GDM1 (cell line): ENCODE data around the gene EPN2.

Experiments
- DNase-seq: peaks from one replicate; lab custom pipeline; 2025; lab: John Stamatoyannopoulos, UW

The EPN2 gene

DNA sequence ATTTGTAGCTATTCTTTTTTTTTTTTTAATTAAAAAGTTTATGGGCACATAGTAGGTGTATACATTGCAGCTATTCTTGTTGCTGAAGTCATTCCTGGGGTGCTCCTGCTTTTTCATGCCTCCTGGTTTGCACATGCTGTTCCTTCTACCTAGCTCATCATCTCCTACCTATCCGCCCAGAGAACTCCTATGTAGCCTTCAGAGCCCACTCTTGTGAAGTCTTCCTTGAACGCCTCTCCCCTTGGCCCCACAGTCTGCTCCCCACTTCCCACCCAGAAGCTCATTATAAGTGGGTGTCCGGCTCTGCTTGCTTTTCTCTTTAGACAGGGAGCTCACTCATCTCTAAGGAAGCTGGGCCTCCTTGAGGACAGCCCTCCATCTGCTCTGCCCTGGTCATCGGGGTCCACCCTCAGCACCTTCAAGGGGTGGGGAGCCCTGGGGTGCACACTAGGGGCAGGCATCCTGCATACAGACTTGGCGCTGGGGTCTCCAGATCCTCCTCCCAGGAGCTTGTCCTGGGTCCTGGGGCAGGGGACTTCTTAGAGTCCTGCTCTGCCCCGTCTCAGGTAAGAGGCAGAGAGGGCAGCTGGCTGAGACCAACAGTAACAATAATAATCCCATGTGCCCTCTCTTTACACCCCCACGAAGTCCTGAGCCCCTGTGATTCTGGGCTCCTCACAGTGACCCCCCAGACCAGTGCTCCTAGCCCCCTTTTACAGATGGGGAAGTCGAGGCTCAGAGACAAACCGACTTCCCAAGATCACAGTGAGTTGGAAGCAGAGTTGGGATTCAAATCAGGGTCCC is 128.9 kb downstream of the EPN2 start:
- DNase-seq = no peak

DNA sequence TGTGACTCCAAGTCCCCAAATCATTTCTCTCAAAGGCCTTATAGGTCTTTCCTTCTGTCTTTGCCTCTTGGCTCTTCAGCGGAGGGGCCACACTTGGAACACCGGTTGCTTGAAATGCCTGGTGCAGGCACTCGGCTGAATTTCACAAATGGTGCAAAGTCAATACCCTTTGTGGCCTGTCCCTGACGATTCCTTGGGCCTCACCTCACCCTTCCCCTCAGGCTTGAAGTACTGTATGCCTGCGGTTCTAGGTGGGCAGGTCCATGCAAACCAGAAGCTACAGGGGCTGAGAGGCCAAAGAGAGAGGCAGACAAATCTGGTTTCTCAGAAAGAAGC is 129.4 kb downstream of the EPN2 start:
- DNase-seq = no peak

DNA sequence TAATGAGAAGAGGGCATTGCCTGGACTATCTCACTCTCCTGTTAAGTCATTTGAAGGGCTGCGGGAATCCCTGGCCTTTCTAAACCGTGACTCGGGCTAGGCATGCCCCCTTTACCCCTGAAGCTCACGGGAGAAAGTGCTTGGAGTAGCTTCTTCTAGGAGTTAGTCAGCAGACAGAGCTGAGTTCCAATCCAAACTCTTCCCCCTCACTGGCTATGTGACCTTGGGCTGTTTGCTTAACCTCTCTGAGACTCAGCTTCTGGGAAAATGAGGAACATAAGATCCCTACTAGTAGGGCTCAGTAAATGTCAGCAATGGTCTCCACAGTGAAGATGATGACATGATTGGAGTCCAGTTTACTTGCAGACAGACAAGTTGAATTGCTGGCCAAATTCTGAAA is 131.1 kb downstream of the EPN2 start:
- DNase-seq = no peak

DNA sequence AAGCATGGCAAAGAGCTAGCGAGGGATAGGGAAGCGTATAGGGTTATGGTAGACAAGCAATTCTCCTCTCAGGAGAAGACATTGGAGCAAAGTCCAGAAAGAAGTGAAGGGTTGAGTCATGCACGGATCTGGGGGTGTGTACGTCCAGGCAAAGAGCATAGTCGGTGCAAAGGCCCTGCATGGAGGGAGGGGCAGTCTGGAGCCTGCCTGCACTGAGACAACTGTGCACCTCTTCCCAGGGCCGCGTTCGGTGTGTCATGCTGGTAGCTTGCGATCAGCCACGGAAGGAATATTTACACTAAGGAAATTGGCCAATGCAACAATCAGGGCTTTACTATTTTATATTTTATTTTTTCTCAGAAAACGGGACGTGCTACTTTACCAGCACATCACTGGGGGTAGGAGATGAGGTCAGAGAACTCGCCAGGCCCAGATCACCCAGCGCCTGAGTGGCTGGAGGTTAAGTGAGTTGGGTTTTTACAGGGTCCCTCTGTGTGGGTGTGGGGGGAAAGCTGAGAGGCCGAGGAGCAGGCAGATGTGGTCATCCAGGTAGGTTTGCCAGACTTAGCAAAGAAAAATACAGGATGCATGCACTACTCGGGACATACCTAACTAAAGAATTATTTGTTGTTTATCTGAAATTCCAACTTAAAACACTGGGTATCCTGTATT is 132.1 kb downstream of the EPN2 start:
- no peak for DNase-seq

DNA sequence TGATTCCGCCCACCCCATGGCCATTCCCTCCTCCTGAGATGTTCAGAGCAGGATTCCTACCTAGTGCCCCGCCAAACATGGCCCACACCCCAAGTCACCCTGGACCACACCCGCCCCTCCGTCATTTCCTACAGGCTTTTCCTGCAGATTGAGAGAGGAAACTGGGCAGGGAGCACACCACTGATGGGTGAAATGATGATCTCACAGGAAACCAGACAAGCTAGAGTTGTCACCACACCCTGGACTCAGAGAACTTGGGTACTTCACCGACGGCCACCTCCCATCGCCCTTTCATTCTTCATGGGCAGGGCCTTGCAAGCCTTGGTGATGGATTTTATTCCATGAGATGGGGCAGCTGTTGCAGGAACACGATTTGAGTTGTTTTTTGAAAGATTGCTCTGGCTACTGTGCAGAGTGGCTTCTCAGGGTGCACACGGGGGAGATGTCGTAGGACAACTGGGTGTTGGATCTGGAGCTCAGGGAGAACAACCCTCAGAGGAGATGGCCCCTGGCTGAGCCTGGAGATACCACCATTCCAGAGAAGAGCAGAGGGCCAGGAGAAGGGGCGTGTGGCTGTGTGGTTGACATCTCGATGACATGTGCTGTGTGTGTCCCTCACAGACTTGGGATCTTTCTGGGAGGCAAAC is 132.8 kb downstream of the EPN2 start:
- DNase-seq = no peak

DNA sequence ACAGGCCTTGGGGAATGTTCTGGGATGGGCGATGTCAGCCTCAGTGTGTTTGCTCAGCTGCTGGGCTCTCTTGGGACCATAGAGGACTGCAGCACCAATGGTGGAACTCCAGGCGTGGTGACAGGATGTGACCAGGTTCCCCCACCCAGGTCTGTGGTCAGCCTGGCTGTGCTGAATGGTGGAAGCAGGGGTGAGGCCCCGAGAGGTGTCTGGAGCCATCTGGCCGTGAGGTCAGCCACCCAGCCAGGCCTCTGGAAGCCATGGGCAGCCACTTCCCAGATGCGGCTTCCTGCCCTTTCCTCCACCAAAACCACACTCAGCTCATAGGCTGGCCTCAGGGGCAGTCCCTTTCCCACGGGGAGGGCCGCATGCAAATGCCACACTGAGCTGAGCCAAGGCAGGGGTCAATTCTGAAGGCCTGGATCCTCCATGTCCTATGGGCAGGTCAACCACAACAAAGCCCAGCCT is 133.4 kb downstream of the EPN2 start:
- DNase-seq = peak; percentile 48

DNA sequence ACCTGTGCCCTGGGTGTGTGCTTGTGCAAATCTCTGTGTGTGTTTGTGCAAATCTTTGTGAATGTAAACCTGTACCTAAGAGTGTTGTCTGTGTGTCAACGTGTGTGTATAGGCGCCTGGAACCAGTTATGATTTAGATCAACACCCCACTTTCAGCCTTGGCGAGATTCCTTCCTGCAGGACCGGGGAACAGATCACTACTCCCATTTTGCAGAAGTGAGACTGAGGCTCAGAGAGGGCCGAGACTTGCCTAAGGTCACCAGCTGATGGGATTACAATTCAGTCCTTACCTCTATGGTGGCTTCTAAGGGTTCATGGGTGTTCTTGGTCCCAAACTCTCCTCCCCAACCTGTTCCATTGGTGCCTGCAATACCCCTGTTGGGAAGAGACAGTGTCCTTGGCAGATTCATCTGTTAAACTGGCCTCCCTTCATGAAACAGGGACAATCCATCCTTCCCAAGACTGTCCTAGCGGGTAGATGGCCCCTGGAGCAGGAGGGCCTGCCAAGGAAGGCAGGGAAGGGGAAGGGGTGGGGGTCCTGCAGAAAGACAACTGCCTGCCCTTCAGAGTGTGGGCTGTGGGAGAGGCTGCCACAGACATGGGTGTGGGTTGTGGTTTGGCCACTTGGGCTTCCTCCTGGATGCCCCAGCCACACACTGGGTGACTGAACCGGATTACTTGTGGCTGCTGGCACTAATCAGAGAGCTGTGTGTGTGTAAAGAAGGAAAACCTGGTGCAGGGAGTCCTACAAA is 134.3 kb downstream of the EPN2 start:
- DNase-seq = peak; percentile 75

DNA sequence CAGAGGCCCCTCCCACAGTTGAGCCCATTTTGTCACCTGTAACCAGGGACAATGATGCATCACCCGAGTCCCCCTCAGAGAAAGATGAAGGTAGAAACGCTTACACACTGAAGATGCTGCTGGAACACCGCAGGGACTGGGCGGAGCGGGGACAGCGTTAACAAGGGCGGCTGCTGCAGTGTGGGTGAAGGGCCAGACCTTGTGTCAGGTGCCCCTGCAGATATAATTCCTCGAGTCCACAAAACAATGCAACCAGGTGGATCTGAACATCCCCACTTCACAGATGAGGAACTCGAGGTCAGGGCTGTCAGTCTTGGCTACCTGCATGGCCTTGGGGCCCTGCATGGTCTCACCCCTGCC is 134.8 kb downstream of the EPN2 start:
- no peak for DNase-seq

DNA sequence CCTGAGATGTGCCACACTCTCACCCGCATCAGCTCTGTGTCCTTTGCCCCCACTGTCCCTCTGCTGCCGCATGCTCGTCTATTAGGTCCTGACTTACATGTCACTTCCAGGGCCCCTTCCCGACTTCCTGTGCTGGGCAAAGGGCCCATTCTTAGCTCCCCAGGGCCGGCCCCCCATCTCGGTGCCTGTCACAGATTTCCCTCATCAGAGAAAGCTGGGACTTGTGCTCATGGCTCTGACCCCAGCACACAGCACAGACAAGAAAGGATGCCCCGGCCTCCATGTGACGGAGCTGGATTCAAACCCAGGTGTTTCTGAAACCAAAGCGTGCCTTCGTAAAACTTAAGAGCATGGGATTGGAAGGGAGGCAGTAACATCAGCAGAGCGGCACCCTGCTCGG is 135.3 kb downstream of the EPN2 start:
- no peak for DNase-seq

DNA sequence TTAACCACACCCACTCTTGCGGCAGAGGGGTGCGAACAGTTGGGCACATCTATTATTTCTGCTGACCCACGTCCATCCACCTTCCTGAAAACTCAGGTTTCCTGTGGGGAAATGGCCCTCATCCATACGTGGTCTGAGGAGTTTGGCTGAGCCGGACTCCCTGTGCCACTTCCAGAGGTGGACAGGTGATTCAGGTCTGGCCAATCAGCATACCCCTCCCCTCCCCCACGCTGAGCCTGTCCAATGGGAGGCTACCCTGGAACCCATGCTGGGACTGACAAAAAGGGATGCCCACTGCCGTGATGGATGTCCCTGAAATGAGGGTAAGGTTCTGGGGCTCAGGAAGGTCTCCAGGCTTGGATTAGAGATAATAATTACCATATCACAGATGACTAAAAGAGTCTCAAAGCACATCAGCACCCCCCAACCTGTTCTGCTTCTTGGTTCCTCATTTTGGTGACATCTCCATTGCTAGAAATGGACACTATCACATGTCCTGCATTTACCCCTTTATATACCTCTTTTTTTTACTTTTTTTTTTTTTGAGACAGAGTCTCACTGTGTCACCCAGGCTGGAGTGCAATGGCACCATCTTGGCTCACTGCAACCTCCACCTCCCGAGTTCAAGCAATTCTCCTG is 135.8 kb downstream of the EPN2 start:
- no peak for DNase-seq

DNA sequence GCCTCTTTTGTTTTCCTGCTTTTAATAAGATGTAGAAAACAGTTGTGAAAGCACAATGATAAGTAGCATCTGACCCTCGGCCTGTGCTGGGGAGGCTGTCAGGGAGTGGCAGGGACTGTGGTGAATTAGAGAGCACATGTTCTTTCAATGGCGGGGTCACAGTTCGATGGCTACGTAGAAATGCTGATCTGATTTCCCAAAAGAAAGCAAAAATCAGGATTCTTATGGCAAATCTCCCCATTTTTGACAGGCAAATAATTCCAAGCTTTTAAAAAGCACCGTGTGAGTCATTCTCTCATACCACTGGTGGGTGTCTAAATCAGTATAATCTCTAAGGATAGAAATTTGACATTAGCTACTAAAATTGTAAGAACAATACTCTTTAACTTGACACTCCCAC is 137.0 kb downstream of the EPN2 start:
- DNase-seq = no peak

DNA sequence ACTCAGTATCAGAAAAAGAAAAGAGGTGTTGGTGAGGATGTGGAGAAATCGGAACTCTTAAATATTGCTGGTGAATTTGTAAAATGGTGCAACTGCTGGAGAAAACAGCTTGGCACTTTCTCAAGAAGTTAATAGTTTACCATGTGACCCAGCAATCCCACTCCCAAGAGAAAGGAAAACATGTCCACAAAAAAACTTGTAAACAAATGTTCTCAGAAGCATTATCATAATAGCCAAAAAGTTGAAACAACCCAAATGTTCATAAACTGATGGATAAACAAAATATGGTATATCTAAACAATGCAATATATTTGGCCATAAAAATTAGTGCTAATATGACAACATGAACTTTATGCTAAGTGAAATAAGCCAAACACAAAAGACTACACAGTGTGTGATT is 138.6 kb downstream of the EPN2 start:
- DNase-seq = no peak

DNA sequence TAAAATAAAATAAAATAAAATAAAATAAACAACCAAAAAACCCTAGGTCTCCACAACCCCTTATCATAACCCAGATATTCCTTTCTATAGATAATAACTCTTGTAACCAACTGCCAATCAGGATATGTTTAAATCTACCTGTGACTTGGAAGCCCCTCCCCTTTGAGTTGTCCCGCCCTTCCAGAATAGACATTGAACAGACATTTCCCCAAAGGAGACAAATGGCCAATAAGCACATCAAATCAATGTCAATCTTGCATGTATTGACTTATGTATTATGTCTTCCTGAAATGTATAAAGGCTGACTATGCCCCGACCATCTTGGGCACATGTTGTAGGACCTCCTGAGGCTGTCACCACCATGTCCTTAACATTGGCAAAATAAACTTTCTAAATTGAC is 139.6 kb downstream of the EPN2 start:
- no peak for DNase-seq

DNA sequence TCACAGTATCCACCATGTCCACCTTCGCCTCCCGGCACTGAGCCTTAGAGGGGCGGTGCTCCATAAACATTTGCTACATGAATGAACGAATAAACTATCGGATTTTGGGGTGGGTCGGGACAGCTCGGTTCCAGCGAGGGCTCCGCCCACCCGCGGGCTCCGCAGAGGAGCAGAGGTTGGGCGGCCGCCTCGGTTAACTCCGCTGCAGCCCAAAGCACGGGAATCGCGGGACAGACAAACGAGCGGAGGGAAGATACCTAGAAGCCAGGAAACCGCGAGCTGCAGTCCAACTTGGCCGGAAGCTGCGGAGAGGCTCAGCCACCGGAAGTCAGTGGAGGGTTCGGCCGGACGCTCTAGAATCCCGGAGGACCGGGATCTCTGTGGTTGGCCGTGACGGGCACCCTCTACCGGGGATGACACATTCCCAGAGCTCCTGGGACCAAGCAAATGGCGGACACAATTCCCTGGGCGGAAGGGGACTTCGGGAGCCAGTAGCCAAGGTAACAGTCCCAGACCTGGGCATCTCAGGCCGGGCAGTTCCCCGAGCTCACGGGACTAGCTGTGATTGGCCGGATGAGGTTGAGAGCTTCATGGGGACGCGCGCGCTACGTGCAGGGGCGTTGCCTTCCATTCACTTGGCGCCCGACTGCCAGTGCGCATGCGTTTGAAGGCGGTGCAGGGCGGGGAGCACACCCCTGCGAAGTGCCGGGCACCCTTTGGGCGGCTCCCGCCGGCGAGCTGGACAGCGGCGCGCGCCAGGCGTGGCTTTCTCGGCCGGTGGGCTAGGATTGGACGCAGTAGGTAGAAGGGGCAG is 140.6 kb downstream of the EPN2 start:
- DNase-seq = peak; percentile 99

DNA sequence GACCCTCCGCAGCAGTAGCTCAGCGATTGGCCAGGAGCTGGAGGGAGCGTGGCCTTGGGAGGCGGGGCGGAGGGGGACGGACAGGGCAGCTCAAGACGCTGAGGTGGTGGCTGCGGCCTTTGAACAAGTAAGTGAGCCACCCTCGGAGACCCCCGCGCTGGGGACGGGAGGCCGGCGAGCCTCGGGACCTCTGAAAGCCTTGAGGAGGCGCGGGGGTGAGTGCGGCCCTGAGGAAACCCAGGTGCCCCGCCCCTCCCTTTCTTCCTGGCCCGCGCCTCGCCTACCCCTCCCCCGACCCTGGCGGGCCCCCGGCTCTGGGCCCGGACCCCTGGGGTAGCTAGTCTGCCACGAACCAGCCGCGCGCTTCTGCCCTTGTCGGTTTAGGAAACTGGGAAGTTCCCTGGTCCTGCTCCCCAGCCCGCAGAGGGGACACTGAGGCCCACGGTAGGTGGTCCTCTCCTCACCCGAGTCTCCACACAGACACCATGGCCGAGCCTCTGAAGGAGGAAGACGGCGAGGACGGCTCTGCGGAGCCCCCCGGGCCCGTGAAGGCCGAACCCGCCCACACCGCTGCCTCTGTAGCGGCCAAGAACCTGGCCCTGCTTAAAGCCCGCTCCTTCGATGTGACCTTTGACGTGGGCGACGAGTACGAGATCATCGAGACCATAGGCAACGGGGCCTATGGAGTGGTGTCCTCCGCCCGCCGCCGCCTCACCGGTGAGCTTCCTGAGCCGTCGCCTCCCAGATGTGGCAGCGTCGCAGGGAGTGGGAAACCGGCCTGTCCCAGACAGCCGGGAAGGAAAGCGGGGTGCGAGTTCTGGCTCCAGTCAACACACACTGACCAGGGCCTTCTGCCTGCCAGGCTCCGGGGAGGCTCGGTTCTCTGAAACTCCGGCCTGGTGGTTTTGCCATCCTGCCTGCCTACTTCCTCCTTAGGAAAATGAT is 141.5 kb downstream of the EPN2 start, which contains the start of gene MAPK7:
Gene MAPK7 (plus strand): TSS at position 83 of the 945 bp plus-strand sequence. CDS start 403 bp downstream, at position 486.
- no peak for DNase-seq

DNA sequence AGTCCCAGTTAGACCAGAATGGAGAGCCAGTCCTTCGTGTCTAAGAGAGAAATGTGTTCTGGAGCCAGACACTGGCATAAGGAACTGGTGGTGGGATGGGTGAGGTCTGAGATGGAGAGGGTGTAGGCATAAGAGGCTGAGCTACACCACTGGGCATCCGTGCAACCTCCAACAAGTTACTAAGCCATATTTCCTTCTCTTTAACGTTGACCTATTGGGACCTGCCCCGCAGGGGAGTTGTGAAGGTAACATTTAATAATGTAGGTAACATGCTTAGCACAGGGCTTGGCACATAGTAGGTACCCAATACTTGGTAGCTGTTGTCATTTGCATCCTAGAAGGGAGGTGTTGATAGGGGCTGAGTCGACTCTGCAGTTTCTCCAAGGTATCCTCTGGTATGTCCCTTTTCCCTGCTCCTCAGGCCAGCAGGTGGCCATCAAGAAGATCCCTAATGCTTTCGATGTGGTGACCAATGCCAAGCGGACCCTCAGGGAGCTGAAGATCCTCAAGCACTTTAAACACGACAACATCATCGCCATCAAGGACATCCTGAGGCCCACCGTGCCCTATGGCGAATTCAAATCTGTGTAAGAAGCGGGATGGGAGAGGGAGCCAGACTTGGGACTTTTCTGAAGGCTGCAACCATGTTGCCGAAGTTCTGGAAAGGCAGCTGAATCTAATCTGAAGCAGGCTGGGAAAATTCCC is 142.3 kb downstream of the EPN2 start:
- DNase-seq = no peak

DNA sequence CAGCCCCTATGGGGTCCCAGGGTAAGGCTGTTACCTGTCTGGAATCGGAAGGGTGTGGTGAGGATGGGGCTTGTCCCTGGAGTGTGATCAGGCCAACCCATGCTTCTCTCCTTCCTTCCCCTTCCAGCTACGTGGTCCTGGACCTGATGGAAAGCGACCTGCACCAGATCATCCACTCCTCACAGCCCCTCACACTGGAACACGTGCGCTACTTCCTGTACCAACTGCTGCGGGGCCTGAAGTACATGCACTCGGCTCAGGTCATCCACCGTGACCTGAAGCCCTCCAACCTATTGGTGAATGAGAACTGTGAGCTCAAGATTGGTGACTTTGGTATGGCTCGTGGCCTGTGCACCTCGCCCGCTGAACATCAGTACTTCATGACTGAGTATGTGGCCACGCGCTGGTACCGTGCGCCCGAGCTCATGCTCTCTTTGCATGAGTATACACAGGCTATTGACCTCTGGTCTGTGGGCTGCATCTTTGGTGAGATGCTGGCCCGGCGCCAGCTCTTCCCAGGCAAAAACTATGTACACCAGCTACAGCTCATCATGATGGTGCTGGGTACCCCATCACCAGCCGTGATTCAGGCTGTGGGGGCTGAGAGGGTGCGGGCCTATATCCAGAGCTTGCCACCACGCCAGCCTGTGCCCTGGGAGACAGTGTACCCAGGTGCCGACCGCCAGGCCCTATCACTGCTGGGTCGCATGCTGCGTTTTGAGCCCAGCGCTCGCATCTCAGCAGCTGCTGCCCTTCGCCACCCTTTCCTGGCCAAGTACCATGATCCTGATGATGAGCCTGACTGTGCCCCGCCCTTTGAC is 143.5 kb downstream of the EPN2 start:
- DNase-seq = no peak

DNA sequence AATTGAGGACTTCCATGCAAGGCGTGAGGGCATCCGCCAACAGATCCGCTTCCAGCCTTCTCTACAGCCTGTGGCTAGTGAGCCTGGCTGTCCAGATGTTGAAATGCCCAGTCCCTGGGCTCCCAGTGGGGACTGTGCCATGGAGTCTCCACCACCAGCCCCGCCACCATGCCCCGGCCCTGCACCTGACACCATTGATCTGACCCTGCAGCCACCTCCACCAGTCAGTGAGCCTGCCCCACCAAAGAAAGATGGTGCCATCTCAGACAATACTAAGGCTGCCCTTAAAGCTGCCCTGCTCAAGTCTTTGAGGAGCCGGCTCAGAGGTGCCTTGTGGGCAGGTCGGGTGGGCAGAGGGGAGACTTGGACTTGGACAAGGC is 144.2 kb downstream of the EPN2 start:
- DNase-seq = no peak
